Uterus (tissue), 2 donors: Measurements from ENCODE around the gene XPC.

Experiments
- CTCF ChIP-seq, 4 experiments: fragments of 200-600 bp in 2 of 4; fragments of 450-650 bp in 2 of 4; sonication (generic) in 2 of 4; IDR thresholded peaks; one replicate each; pipeline ENCODE4 v1.5.1; 2016 to 2019; ENCODE audit warnings: antibody characterized with exemption in 4 of 4, mild to moderate bottlenecking in 2 of 4, moderate library complexity in 1 of 4
- POLR2A ChIP-seq, 2 donors: fragments of 450-650 bp; IDR thresholded peaks; one replicate each; pipeline ENCODE4 v1.6.1; 2016; ENCODE audit warnings: antibody characterized with exemption in 2 of 2, mild to moderate bottlenecking in 1 of 2, moderate library complexity in 1 of 2

GRCh38 chr3:14172496-14172895 lies 5.9 kb downstream of the XPC start:
- TF ChIP-seq CTCF (IDR thresholded peaks at IDR 0.05) (no peak), POLR2A (IDR thresholded peaks at IDR 0.05) (no peak)
